NCI-H146 (cell line): Measurements from ENCODE around the gene DDRGK1.
"Not testable (repeated sequence)": the region's sequence is repeated elsewhere in the genome, so short reads cannot be mapped to it uniquely, and the experiment has no call there.

Experiments used
- DNase-seq: peaks from one replicate; lab custom pipeline; 2025; lab: John Stamatoyannopoulos, UW

Gene DDRGK1

GRCh38 chr20:3164763-3165410 lies 39.6 kb downstream of the DDRGK1 start:
- no peak for DNase-seq

DNA sequence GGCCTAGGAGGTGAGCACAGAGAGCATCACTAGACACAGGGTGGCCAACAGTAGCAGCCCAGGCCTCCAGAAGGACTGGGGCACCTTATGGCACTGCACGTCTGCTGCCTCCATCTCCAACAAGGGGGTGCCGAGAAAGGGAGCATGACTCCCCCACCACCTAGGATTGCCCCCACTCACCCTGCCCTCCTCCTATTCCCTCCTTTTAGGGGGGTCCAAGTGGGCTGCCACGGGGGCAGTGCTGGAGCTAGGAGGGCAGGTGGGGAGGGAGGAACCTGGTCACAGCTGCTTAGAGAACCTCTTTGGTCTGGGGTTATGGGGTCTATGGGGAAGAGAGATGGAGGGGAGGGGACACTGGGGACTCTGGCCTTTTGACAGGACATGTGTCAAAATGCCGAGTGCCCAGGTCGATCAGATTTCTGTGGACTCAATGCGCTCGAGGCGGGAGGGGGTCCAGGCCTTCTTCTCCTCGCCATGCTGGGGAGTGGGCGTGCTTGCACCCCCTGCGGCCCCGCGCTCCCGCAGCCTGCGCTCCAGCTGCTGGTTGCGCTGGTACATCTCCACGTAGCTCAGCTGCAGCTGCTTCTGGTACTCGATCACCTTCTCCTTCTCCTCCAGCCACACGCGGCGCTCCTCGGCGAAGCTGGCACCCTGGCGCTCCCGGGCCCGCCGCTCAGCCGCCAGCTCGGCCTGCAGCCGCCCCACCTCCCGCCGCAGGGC lies 40.3 kb downstream of the DDRGK1 start:
- DNase-seq = no peak

- DNase-seq = no peak
These were observed 41.1 kb downstream of the DDRGK1 start for GRCh38 chr20:3163099-3164042.

DNA sequence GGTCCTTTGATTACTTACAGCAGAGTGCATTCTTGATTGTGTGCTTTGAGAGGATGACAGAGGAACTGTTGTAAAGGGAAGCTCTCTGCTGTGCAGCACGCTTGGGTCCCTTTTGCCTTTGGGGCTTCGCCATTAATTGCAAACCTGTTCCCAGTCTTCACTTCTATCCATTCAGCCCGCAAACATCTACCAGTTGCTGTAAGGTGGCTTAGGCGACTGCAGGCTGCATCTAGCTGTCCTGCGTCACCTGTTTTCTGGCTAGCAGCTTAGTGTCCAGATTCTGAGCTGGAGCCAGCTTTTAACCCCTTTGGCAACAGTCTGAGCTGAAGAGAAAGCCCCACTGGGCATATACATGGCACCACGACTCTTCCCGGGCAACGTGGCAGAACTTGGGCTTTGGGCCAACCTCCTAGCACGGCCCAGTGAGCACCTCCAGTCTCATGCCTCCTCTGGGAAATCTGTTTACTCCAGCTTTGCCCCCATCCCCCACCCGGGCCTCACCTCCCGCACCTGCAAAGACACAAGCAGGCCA lies 42.3 kb downstream of the DDRGK1 start:
- no peak for DNase-seq

- no peak for DNase-seq
These were observed 43.0 kb downstream of the DDRGK1 start for GRCh38 chr20:3161316-3162079.

GRCh38 chr20:3160418-3160817 lies 44.1 kb downstream of the DDRGK1 start:
- DNase-seq = no peak

- no peak for DNase-seq
These were observed 45.5 kb downstream of the DDRGK1 start for GRCh38 chr20:3158968-3159431.

DNA sequence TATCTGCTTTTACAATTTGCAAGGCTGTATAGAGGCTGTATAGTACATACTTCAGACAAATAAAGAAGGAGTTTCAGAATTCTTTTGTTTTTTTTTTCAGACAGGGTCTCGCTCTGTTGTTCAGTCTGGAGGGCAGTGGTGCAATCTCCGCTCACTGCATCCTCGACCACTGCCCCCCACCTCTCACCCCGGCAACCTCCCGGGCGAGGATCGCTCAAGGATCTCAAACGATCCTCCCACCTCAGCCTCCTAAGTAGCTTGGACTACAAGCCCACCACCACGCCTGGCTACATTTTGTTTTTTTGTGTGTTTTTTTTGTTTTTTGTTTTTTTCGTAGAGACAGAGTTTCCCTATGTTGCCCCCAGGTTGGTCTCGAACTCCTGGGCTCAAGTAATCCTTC lies 46.7 kb downstream of the DDRGK1 start:
- no peak for DNase-seq

GRCh38 chr20:3156811-3157619 lies 47.5 kb downstream of the DDRGK1 start:
- DNase-seq = no peak

- not testable (repeated sequence) for DNase-seq
These were observed 52.3 kb downstream of the DDRGK1 start for GRCh38 chr20:3152057-3152644.

- DNase-seq = no peak
These were observed 53.6 kb downstream of the DDRGK1 start for GRCh38 chr20:3150908-3151307.

DNA sequence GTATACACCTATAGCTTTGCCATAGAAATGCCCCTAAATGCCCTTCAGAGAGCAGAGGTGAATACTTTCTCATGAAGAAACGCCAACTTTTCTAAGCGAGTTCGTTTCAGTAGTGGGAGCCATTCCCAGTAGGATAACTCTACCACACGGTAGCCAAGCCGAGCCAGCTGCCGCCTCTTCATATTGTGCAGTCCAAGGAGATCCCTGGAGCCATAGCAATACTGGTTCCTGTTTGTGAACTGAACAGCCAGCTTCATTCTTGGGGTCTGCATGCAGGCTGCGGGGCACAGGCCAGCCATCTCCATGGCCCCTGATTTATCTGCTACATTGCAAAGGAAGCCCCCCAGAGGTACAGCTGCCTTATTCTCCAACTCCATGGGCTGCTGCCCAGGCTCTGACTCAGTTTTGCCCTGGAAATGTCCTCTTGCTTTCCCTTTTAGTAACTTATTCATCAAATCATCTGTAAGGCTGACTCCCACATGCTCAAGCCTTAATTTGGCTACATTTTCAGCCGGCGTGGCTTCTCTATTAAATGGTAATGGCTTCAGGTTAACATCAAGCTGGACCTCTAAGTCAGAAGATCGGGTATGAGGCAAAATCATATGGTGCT lies 57.6 kb downstream of the DDRGK1 start:
- no peak for DNase-seq

GRCh38 chr20:3141757-3142156 lies 62.7 kb downstream of the DDRGK1 start:
- no peak for DNase-seq
